Measurements from ENCODE around the gene CLEC19A.

The CLEC19A gene

GRCh38 chr16:19285431-19285830, at the start of gene CLEC19A:
Gene CLEC19A, plus strand, starts transcription at chr16:19285731. Its CDS starts 121 bp downstream, at chr16:19285852.
- no peak for FAIRE-seq

GRCh38 chr16:19235886-19236285, 49.6 kb upstream of the CLEC19A start:
- FAIRE-seq, result no peak

GRCh38 chr16:19236561-19237209, 48.8 kb upstream of the CLEC19A start:
- FAIRE-seq, result no peak

GRCh38 chr16:19238406-19238805, 47.1 kb upstream of the CLEC19A start:
- FAIRE-seq, result no peak

GRCh38 chr16:19239511-19240155, 45.9 kb upstream of the CLEC19A start:
- FAIRE-seq, result no peak

GRCh38 chr16:19240494-19240893, 45.0 kb upstream of the CLEC19A start:
- FAIRE-seq, result no peak

GRCh38 chr16:19241512-19241911, 44.0 kb upstream of the CLEC19A start:
- no peak for FAIRE-seq

GRCh38 chr16:19242186-19242585, 43.3 kb upstream of the CLEC19A start:
- no peak for FAIRE-seq

- no peak for FAIRE-seq
These were observed 42.5 kb upstream of the CLEC19A start for GRCh38 chr16:19242987-19243575.

GRCh38 chr16:19245326-19245925, 40.1 kb upstream of the CLEC19A start:
- no peak for FAIRE-seq

- no peak for FAIRE-seq
These were observed 32.6 kb upstream of the CLEC19A start for GRCh38 chr16:19252904-19253303.

GRCh38 chr16:19254611-19255010, 30.9 kb upstream of the CLEC19A start:
- FAIRE-seq, result no peak

GRCh38 chr16:19264123-19264673, 21.3 kb upstream of the CLEC19A start:
- FAIRE-seq, result no peak

- FAIRE-seq, result no peak
These were observed 20.1 kb upstream of the CLEC19A start for GRCh38 chr16:19265380-19265930.

- FAIRE-seq, result no peak
These were observed 18.8 kb upstream of the CLEC19A start for GRCh38 chr16:19266774-19267173.

- no peak for FAIRE-seq
These were observed 16.4 kb upstream of the CLEC19A start for GRCh38 chr16:19269098-19269497.

- FAIRE-seq, result no peak
These were observed 11.2 kb upstream of the CLEC19A start for GRCh38 chr16:19274165-19274797.

- no peak for FAIRE-seq
These were observed 7.1 kb upstream of the CLEC19A start for GRCh38 chr16:19278403-19278802.

- FAIRE-seq, result no peak
These were observed 4.3 kb upstream of the CLEC19A start for GRCh38 chr16:19281246-19281645.

- no peak for FAIRE-seq
These were observed 3.4 kb upstream of the CLEC19A start for GRCh38 chr16:19282101-19282500.

- no peak for FAIRE-seq
These were observed 1.9 kb upstream of the CLEC19A start for GRCh38 chr16:19283637-19284036.

GRCh38 chr16:19284207-19284606, 1.3 kb upstream of the CLEC19A start:
- FAIRE-seq, result no peak

GRCh38 chr16:19286827-19287226, 1.3 kb downstream of the CLEC19A start:
- FAIRE-seq, result no peak
